ENCODE results near the gene AMBN.

The AMBN gene, protein sequence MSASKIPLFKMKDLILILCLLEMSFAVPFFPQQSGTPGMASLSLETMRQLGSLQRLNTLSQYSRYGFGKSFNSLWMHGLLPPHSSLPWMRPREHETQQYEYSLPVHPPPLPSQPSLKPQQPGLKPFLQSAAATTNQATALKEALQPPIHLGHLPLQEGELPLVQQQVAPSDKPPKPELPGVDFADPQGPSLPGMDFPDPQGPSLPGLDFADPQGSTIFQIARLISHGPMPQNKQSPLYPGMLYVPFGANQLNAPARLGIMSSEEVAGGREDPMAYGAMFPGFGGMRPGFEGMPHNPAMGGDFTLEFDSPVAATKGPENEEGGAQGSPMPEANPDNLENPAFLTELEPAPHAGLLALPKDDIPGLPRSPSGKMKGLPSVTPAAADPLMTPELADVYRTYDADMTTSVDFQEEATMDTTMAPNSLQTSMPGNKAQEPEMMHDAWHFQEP

DNA sequence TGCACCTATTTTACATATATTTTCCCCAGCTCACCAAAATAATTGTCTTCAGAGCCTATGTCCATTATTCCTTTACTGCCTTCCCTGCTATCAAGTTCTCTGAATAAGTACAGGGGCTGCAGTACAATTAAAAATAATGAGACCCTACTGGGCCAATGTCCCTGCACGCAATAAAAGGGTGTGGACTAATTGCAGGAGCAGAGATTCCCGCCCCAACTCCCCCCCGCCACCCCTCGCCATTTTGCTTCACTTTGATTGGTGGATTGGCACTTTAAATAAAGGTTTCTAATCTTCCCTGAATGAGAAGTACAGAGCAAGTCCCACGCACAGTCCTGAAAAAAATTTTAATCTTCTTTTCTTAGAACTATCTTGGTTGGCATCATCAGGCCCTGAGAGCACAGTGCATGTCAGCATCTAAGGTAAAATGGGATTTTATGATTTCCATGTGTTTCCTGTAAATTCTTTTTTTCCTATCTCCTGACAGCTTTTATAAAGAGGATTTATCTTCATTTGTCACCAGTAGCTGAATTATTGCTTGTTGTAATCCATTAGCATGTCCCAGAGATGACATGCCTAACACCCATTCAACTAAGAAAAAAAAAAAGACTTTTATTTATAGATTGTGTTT lies at the start of gene AMBN:
AMBN (plus strand) TSS at position 302 of the 628 bp plus-strand sequence; CDS start at position 405, 103 bp downstream.
- DNase-seq: no peak

DNA sequence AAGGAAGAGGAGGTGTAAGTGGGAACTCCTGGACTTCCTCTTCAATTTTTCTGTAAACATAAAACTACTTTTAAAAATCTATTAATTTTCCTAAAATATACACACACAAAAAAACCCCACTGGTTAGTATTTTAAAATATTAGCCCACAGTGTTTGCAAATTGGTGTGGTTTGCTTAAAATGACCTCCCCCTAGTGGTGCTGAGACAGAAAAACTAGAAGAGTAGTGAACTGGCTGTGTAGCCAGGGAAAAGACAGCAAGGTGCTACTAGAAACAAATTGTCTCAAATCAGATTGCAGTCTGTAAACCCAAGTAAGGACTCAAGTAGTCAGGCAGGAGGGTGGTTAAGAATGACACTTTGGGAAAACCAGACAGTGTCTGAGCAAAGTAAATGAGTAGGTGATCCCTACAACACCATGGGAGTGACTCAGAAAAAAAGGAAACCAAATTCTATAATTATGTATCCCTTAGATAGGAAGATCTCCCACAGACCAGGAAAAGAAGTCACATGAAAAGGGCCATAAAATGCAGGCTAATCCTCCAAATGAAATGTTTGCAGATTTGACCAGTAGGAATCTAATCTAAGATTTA lies 47.7 kb upstream of the AMBN start:
- DNase-seq: peak; percentile 10 to 34

DNA sequence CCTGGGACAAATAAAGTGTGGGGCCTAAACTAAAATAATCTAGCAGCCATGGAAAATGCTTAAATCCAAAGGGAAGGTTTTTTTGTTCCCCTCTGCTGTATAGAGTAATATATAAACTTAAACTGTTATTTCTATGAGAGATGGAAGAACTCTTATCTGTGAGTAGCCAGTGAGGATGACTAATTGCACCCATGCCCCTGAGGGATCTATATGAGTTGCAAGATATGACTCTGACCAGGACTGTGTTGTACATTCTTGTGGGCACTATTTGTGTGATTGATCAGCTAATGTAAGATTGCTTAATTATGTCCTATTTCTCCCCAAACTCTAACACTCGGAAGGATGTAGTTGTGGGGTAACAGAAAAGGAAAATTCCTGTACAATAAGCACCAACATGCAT lies 35.2 kb upstream of the AMBN start:
- no peak for DNase-seq

DNA sequence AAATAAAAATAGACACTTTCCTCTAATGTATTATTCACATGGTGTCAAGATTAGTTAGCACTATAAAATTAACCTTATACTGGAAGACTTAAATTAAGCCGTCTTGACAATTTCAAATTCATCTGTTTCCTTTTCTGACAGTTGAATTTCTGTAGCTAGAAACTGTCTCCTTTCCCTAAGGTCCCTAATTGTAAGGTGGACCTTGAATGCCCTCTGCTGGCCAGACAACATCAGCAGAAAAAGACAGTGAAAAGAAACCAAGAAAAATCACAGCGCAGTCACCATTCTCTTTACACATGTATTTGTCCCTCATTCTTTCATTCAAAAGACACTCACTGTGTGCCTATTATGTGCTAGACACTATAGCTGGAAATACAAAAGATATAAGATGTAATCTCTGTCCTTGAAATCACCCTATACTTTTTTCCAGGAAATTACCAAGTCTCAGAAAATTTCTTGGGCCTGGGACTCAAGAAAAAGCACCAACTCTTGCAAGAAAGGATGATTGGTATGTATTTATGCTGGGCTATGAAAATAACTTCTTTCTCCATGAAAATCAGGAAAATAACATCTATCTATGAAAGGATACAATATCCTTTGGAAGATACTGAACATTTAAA lies 32.7 kb upstream of the AMBN start:
- peak; percentile 15 to 19 for DNase-seq

DNA sequence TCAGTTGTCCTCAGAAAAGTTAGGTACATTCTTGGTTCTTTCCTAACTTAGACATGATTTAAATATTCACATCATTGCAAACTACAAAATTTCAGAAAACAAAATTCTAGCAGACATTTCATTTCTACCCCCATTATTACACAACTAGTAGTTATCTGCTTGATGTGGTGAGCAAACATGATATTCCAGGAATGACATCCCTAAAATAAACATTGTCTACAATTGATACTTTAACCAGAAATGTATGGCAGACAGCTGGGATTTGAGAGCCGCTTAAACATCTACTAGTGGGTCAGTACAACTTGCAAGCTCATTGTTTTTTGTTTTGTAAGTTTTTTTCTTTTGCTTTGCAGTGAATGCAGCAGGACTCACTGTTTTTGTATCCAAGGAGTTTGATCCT lies 32.1 kb upstream of the AMBN start:
- no peak for DNase-seq

DNA sequence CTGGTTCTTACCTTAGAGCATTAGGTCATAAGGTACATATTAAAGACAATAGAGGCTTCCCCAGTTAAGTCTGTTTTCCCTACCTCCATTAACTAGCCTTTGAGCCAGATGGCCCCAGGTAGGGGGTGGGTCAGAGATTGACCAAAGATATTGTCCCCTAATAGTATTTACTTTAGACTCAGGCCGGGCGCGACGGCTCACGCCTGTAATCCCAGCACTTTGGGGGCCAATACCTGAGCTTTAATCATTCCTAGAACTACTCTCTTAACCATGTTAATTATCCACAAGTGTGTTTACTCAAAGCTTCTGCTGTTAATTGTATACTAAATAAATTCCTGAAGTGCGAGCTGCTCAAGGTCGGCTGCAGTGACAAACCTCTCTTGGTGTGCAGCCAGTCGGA lies 28.0 kb upstream of the AMBN start:
- DNase-seq: no peak

DNA sequence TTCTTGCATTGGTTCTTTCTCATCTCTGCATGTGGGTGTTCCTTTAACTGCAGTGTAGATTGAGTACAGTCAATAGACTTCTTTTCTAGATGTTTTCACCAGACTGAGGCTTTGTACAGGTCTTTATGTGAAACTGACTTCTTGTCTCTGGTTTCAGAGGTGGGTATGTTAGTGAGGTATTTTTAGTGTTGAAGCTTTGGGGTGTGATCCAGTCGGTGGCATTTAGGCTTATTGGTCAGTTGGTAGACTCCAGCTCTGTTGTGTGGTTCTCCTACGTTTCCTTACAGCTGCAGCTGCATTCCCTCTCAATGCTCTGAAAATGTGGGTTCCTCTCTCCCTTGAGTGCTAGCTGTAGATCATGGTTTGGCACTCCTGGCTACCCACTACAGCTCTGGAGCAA lies 21.3 kb upstream of the AMBN start:
- no peak for DNase-seq

DNA sequence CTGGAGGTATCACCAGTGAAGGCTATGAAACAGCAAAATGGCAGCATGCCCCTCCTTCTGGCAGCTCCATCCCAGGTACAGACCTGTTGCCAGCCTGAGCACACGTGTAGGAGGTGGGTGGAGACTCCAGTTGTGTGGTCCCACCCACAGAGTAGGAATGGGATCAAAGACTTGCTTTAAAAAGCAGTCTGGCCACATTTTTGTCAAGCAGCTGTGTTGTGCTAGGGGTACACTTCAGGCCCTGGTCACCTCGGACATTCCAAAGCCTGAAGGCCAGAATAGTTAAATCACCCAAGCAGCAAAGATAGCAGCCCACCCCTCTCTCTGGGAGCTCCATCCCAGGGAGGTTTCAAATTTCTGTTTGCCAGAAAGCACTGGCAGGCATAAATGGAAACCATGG lies 20.3 kb upstream of the AMBN start:
- DNase-seq: no peak

DNA sequence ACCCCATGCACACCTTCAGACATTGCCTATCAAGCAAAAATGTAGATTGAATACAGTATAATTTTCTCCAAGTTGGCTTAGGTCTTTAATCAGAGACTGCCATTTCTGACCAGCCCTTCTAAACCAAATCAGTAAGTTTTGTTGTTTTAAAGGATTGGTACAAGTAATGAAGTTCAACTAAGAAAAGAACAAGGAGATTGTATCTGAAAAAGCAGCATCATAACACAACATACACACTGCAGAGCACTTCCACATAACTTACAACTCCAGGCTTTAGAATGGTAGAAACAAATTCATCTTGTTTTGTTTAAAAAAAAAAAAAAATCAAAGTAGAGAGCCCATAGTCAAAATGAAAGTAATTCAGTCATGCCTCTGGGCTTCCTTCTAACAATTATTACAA lies 16.1 kb upstream of the AMBN start:
- no peak for DNase-seq

DNA sequence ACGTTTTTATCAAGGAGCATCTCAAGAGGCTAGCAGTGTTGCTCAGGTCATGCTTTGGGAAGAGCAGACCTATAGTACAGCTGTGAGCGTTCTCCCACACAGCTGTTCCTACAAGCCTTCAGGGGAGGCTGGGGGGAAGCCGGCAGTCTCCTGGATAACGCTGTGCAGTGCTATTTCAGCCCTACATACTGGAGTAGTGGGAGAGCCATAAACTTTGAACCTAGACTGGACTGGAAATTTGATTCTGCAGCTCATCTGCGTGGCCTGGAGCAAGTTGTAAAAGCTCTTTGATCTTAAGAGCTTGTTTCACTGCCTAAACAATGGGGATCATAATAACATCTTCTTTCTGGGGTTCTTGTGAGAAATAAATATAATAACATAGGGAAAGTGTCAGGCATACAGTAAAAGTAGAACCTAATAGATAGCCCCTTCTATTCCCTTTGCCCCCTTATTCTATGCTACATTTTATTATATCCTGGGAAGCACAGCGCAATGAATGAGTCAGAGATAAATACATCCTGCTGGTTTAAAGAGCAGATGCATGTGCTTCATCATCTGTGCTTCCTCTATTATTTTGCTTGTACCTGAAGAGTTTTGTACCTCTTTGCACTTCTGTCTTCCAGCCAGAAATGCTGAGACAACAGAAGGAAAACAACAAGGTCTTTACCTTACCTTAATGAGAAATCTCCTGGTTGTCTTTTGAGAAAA lies 14.7 kb upstream of the AMBN start:
- no peak for DNase-seq

DNA sequence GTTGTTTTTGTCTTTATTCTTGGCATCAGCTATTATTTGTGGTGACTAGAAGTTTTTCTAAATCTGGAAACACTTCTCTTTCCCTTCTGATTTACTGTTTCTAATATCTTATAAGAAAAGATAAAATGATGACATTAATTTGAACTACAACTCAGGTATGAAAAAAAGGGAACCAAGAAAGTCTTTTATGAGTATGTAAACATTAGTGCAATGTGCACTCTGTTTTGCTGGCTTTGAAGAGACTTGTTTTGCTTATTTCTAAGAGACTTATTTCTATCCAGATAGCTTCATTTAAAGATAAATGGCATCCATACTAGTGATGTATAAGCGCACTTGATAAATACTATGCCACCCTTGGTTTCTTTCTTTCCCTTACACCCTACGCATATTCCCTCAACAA lies 10.1 kb upstream of the AMBN start:
- no peak for DNase-seq

DNA sequence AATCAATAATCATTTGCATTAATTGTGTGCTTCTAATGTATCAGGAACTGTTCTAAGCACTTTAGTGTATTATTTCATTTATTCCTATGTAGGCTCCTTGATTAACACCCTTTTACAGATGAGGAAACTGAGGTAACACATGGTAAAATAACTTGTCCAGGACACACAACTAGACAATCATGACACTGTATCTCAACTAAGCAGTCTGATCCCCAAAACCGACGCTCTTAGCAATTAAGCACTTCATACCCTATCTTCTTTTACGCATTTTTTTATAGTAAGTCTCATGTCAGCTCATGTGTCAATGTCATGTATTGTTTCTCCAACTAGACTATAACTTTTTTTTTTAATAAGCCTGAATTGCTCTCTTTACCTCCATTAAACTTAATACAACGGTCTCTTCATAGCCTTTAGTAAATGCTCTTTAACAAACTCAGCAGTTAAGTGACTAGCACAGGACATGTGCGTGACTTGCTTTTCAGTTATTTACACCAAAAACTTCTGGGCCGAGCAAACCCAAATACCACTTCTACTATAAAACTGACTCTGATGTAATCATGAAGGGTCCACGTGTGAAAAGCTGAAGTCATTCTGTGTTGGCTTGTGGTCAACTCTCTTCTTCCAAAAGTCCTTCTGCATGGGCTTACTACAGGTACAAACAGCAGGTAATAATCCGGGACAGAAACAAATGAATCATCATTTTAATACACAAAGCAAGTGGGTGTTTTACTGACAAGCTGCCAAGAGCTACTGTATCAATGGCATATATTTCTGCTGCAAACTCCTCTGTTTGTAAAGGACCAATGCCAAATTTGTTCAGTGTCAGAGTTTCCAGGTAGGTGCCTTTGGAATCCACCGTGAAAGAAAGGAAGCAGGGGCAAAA lies 7.9 kb upstream of the AMBN start:
- no peak for DNase-seq

DNA sequence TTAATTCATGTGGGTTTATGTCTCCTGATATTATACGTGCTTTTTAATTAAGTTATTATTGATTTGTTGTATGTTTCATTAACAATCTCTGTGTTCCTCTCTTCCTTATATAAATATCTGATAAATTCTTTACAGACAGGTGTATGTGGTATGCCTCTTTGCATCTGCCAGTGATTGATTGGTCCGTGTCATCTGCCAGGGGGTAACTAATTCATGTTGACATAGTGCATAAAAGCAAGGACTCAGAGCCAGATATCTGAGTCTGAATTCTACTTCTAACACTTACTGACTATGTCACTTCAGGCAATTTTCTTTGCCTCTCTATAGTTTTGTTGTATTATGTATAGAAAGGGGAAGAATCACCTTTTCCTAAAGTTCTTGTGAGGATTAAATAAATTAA lies 5.2 kb upstream of the AMBN start:
- DNase-seq: no peak

DNA sequence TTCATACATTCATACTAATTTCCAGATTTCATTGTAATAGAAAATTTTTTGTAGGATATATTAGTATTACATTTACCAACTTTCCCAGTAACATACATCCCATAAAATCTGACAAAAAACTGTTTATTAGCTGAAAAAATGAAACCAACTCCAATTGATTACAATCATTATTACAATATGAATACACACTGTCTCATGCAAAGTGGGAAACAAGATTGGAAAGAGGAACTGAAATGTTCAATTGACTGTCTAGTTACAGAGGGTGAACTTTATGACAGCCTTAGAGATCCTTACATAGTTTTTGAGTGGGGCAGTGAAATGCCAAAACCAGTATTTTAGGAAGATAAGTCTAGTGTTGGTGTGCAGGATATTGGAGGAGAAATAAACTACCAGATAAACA lies 2.3 kb upstream of the AMBN start:
- no peak for DNase-seq

DNA sequence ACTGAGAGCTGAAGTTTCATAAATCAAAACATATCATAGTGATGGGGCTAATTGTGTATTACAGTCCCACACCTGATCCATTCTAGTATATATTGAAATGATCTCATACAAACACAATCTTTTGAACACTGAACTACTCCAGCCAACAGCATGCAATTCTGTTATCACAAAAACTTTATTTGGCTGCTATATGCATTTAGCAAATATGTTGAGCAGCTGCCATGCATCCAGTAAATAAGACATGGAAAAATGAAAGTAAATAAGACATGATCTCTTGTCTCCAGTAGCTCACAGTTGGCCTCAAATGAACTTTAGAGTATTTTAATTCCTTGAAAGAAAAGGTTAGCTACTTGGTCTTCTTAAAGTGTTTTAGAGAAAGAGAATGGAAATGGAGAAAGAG lies 2.1 kb downstream of the AMBN start:
- no peak for DNase-seq

DNA sequence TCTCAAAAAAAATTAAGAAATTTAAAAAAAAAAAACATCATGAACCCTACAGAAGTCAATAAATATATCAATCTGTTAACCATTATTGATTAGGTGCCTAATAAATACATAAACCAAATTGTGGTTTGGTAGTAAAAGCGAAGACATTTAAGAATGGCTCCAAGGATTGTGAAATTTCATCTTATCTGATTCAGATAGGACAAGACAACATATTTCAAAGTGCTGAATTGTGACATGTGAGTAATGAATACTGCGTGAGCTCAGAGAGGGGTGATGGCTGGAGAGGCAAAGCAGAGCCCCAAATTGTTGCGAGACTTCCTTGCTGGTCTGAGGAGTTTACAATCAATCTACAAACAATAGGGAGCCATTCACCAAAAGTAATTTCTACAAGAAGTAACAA lies 8.2 kb downstream of the AMBN start:
- no peak for DNase-seq

DNA sequence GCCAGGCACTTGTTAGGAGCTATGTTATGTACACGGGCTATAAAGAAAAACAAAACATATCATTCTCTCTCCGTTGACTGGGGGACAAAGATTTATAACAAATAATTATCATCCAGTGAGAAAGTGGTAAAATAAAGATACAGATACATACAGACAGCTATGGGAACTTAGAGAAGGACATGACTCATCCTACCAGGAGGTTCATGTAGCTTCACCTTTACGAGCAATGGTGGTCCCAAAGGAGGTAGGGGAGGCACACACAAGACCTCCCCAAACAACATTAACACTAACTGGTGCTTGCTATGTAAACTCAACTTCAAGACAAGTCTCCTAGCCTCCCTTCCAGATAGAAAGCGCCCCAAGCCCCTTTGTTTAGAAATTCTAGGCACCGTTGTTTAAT lies 8.9 kb downstream of the AMBN start:
- no peak for DNase-seq

DNA sequence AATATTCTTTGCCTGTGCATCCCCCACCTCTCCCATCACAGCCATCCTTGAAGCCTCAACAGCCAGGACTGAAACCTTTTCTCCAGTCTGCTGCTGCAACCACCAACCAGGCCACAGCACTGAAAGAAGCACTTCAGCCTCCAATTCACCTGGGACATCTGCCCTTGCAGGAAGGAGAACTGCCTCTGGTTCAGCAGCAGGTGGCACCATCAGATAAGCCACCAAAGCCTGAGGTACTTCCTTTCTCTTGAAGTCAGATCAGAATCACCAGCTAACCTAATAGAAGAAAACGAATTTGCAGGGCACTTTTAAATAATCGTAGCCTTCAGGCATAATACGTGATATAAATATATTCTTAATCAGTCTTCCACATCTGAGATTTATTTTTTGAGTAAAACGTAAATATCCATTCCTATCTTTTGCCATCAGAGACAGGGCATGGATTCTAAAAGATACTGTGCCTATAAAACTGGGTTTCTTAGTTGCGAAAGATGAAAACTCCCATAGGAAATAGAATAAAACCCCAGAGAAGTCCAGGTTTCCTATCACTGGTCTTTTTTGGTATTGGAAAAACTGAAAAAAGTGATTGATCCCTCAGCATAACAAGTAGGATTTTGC lies 9.5 kb downstream of the AMBN start:
- peak; percentile 51 to 52 for DNase-seq

DNA sequence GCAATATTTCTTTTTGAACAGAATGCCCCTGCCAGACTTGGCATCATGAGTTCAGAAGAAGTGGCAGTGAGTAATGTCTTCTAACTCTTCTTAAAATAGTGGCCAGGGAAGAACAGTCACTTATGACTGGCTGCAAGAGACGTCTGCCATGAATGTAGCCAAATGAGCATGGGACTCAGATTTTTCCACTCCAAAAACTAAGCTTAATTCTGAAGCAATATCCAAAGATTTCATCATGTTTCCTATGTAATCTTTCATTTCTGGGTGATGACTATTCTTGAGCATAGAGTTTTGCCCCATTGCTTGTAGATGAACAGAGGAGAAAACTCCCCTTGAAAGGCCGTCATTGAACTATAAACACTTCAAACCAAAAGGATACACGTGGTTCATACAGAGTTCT lies 11.8 kb downstream of the AMBN start:
- no peak for DNase-seq

DNA sequence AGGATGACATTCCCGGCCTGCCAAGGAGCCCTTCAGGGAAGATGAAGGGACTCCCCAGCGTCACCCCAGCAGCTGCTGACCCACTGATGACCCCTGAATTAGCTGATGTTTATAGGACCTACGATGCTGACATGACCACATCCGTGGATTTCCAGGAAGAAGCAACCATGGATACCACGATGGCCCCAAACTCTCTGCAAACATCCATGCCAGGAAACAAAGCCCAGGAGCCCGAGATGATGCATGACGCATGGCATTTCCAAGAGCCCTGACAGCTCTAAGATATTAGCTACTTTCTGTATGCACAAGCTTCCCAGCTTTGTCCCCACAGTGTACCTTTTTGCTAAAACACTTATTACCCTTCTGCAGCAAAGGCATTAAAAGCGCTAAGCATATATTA lies 14.4 kb downstream of the AMBN start:
- DNase-seq: no peak

DNA sequence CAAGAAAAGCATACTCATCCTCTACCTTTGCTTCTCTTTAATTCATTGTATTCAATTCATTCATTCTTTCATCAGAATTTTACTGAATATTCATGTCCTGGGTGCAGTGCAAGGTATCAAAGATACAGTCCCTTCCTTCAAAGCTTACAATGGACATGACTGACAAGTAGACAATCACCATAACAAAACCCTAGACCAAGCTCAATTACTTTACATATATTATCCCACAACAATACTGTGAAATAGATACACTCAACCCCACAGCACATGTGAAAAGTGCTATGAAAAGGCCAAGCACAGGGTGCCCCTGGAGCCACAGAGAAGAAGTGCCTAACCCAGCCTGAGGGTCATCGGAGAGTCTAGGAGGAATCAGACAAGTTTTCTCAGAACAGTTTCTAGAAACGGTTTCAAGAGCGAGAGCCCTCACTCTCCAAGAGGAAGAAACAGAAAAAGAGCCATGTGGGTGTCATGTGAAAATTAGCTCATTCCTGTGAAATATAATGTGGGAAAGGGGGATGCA lies 15.3 kb downstream of the AMBN start:
- no peak for DNase-seq

Measured in AML-193 (cell line).